GM18505 (cell line): Measurements from ENCODE around the gene RBBP8NL.

ENCODE experiments used
- ATAC-seq: cut with Tn5 transposase; IDR thresholded peaks from one replicate; pipeline ENCODE4 v1.9.1; 2021; ENCODE audit not compliant: unreplicated experiment
- POLR2A ChIP-seq: IDR thresholded peaks from 4 replicates; pipeline ENCODE4 v1.6.1; 2011; ENCODE audit warnings: borderline replicate concordance; ENCODE audit not compliant: insufficient read depth, insufficient read length; ENCODE audit errors: extremely low read depth

RBBP8NL gene

DNA sequence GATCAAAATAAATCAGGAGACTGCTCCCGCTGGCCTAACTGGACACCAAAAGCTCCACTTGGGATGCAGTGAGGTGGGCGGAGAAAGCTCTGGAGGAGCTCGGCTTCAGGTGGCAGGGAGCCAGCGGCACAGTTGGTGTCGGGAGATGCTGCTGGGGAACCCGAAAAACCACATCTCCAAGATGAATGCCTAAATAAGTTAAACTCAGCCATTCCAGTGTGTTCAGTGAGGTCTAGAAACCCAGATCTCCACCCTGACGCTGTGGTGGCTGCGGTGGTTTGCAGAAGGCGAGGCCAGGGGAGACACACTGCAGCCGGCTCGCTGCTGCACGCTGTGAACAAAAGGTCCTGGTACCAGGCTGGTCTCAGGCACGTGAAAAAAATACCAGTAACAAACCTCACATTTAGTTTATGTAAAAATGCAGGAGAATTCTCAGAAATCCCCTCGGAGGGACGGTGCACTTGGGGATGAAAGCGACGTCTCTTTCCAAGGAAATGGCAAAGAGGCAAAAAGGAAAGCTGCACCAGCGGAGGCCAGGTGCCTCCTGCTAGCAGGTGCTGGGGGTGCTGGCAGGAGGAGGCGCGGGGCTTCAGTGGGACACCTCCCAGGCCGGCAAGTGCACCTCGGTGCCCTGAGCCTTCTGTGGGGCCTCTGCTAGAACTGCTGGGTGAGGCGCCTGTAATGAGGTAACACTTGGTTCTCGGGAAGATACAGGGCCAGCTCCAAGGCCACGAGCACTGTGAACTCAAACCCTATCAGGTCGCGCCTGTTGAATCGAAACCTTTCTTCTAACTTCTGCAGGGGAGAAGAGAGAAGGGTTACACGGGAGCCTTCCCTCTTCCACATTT lies 36.8 kb downstream of the RBBP8NL start:
- no peak for ATAC-seq
- no peak for TF ChIP-seq POLR2A

DNA sequence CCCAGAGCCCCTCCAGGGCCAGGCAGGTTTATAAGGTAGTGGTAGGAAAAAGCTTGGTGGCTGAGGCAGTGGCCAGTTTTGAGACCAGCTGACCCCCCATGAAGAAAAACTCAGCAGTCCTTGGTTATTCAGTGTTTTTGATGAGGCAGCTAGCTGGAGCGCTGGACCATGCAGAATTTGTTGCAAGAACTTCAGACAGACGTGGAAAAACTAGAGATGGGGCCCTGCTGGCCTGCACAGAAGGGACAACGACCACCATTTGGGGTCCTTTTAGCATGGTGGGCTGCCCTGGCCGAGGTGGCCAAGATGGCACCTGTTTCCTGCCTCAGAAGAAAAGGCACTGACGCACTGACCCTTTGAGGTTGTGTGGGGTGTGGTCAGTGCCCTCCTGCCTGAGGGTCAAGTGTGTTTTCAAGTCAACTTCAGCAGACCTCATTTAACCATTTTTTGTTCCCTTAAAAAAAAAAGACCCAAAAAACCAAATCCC lies 37.7 kb downstream of the RBBP8NL start:
- ATAC-seq, result no peak
- no peak for TF ChIP-seq POLR2A

DNA sequence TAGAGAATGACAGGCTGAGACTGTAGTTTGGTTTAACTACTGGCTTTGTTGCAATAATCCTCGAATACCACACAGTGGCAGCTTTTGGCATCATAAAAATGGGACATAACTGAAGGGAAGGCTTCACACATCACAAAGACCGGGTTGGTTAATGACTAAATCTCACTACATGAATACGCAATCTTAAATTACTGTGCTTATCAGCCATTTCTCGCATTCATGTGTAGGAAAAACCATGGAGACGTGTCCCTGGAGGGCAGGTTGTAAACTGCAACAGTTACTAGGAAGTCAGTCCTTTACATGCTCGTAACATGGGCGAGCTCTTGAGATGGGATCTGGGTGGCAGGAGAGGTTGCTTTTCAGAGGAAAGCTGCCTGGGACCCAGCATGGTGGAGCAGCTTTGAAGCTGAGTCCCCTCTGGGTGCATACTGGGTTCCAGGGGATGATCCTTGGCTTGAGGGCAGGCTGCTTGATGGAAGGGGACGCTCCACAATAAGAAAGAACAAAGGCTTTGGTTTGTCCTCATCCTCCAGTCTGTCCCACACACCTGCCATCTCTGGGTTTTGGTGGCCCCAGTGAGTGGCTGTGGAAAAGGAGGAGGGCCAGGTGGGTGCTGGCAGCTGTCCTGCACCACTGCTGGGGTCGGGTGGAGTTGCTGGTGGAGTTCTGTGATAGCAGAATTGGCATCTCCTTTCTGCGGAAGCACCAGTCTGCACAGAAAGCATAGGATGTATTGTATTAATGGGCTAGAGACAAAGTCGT lies 38.3 kb downstream of the RBBP8NL start:
- TF ChIP-seq POLR2A, result no peak
- ATAC-seq, result no peak

DNA sequence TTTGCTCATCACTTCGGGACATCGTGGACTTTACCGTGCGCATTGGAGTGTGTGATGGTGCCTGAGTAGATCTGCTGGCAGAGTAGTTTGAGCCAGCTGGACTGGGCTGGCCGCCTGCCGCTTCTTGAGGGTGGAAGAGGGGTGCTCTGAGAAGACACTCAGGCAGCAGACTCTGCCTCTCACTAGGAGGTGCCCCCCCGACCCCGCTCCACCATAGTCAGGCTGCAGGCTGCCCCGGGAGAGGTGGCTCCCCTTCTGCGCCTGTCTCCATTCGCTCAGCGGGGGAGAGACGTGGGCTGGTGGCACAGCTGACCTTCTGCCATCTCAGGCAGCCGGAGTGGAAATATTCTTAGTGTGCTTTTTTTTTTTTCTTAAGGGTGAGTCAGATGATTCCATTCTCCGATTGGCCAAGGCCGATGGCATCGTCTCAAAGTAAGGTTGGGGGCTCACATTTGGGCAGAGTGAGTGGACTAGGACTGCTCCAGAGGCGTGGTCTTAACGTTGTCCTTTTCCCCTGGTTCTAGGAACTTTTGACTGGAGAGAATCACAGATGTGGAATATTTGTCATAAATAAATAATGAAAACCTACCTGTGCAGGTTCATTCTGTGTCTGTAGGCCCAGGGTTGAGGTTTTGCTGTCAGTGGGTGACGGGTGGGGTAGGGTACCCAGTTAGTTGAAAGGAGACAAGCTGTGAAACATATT lies 39.3 kb downstream of the RBBP8NL start:
- no peak for TF ChIP-seq POLR2A
- no peak for ATAC-seq

DNA sequence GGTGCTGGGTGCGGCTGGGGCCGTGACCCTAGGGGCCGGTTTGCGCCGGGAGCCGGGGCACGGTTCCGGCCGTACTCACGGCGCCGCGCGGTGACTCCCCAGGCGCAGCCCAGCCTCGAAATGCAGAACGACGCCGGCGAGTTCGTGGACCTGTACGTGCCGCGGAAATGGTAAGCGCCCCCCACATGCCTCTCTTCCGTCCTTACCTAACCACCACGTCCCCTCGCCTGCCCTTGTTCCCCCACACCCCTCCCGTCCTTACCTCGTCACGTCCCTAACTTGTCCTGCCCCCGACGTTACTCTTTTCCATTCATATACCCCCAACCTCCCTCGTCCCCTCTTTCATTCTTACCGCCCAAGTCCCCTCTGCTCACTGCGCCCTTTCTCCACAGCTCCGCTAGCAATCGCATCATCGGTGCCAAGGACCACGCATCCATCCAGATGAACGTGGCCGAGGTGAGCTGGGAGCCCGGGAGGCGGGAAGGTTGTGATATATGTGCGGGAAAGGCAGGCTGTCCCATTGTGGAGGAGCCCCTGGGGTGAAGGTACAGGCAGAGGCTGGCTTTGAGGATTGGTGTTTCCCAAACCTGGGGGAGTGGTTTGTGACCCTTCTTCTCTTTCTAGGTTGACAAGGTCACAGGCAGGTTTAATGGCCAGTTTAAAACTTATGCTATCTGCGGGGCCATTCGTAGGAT lies 40.0 kb downstream of the RBBP8NL start:
- ATAC-seq, result no peak
- no peak for TF ChIP-seq POLR2A

DNA sequence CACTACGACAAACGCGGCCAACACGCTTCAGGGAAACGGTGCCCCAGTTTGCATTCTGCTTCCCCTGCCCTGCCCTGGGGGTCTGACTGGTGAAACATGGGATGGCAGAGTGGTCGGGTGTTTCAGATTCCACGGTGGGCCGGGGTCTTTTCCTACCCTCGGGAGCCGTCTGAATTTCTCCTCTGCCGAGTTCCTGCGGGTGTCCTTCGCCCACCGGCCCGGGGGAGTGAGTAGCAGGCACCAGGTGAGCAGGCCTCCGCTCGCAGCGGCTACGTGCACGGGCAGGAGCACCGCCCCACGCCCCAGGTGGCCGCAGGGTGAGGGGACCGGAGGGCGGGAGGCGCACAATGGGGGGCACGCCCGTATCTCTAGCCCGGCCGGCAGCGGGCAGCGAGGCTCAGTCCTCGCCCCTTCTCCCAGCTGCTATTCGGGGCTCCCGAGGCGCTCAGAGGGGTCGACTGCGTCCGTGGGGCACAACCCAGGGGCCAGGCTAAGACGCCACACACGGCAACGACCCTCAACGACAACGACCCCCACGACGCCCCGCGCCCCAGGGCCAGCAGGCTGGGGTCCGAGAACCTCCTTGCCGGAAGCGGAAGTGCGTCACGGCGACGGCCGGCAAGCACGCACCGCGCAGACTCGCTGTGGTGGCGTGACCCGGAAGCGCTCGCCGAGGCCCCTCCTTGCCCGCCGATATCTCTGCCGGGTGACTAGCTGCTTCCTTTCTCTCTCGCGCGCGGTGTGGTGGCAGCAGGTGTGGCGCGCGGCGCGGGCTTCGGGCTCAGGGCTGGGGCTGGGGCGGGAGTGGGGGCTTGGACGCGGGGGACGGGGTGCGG lies 40.7 kb downstream of the RBBP8NL start, which contains the start of gene RPS21:
RPS21 (plus strand) TSS at position 721 of the 836 bp plus-strand sequence. CDS start 236 bp downstream, outside the sequence.
- peak; percentile 68 for ATAC-seq
- TF ChIP-seq POLR2A, result peak; percentile 94

DNA sequence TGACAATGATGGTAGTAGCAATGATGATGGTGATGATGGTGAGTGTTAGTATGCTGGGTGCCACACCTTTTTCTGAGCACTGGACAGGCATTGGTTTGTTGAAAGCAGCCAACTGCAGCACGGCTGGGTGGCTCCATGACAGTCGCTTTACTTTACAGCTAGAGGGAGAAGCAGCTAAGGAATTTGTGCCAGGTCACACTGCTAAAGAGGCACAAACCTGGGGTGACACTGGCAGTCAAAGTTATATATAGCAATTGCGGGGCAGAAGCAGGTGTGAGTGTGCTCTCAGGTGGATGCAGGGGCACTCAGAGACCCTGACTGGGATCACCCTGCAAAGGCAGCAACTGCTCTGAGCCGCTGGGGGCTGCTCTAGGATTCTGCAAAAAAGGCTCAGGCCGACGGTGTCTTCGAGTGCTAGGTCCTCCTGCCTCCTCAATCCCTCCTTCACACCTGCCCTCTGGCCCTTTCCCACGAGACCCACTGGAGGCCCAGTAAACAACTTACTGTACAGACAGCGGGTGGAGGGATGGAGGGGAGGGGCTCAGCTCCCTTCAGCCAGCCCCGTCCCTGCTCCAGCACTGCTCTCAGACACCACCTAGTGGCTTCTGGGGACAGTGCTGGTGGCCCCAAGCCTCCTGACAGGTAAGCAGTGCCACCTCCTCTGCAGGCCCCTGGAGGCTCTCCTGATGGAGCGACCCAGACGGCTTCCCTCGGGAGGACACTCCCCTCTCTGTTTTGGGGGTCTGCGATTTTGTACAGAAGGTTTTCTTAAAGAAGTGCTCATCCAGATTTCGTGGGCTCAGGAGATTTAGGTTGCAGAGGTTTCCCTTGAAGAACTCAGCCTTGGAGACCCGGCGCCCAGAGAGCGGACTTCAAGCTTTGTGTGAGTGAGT lies 44.8 kb downstream of the RBBP8NL start:
- TF ChIP-seq POLR2A, result no peak
- ATAC-seq, result peak; percentile 61

DNA sequence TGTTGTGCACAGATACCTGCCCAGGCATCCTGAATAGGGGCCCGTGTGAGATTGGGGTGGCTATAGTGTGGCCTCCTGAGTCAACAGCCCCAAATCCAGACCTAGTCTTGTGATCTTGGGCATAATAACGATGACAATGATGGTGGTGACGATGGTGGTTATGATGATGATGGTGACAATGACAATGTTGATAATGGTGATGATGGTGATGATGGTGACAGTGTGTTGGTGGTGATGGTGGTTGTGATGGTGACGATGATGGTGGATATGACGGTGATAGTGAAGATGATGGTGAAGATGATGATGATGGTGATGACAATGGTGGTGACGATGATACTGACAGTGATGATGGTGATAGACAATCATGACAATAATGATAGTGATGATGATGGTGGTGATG lies 45.5 kb downstream of the RBBP8NL start:
- TF ChIP-seq POLR2A, result no peak
- no peak for ATAC-seq

DNA sequence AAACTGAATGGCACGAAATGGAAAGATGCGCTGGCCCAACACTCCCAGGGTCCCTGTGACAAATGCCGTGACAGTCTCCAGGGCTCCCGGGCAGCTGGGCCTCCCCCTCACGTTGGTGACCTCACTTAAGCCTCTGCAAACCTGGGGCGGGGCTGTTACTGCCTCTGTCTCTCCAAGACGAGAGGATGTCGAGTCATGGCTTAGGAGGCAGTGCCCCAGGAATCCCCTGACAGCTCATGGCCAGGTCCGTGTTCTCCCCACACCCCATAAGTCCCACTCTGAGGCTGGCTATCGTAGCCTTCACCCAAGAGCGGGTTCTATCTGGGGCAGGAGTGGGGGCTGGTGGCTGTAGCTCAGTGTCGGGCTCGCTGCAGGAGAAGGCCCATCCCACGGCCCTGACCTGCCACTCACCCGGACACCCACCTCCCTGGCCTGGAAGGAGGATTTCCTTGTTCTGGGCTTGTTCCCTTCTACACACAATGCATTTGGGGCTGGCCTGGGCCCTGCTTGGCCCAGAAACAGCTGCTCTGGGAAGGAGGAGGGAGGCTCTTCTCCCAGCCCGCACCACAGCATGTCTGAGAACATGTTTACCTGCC lies 46.0 kb downstream of the RBBP8NL start:
- no peak for ATAC-seq

DNA sequence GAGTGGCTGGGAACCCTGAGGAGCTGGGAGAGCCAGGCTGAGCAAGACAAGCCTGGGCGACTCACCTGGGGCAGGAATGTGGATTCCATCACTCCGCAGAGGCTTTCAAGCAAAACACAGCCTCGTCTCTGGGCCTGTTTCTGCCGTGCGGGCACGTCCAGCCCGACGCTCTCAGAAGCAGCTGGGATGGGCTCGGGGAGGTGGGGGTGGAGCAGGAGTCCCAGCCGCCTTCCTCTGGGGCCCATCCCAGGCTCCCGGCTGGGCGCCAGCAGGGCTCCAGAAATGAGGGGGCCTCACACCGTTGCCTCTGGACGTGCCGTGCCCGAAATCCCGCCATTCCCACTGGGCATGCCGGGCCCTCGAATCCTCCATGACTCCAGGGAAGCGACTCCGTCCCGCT lies 49.1 kb downstream of the RBBP8NL start:
- TF ChIP-seq POLR2A, result no peak
- no peak for ATAC-seq

More for the DNA sequence above, 46.0 kb downstream of the RBBP8NL start:
- TF ChIP-seq POLR2A, result no peak

DNA sequence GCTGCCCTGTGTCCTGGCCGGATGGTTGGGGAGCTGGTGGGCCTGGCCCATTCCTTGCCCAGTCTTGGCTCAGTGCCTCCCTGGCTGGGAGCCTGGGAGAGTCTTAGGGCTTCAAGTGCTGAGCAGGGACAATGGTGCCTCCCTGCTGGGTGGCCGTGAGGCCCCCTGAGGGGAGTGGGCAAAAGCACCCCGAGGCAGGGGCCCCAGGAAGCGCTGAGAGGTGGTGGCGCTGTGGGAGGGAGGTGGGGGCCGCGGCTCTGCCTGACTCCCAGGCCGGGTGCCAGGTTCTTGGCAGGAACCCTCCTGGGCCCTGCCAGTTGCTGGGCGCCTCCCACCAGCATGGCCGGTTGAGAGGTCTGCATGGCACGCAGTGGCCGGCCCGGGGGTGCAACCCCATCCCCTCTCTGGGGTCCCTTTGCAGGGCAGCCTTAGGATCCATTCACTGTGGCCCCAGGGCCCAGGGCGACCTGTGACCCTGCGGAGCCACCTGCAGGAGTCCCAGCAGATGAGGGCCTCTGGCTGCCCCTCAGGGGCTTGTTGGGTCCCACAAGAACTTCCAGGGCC lies 49.6 kb downstream of the RBBP8NL start:
- ATAC-seq, result no peak
- no peak for TF ChIP-seq POLR2A

DNA sequence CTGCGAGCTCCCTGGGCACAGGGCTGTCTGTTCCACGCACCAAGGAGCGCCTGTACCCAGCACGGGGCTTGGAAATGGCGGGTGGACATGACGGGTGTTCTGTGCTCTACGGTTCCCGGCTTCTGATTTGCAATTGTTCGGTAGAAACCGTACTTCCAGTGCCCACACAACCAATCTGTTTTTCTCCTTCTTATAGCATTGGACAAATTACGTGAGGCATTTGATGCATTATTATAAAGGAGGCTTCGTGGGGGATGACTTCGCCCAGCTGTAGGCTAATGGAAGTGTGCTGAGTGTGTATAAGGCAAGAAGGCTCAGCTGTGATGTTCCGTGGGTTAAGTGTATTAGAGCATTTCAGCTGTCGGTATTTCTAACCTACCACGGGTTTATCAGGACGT lies 50.3 kb downstream of the RBBP8NL start:
- no peak for TF ChIP-seq POLR2A
- ATAC-seq, result no peak
